CD4-positive, alpha-beta T cell treated with Interleukin-6 at 100 ng/mL for 8 hours (primary cell): ENCODE data around the gene ERAS.

Source experiments
- DNase-seq: peaks from one replicate; pipeline ENCODE4 v3.0.0-alpha.2; 2020; ENCODE audit warnings: mixed read lengths, low spot score

The ERAS gene

GRCh38 chrX:48826135-48826875 is at the start of gene ERAS:
Gene ERAS (plus strand): TSS chrX:48826513. CDS start chrX:48829124, 2,611 bp downstream.
- DNase-seq = no peak

- DNase-seq = no peak
Observed at GRCh38 chrX:48776818-48777439, 49.4 kb upstream of the ERAS start.

- DNase-seq = no peak
Observed at GRCh38 chrX:48779399-48779798, 46.9 kb upstream of the ERAS start.

- no peak for DNase-seq
Observed at GRCh38 chrX:48781705-48782104, 44.6 kb upstream of the ERAS start.

GRCh38 chrX:48782216-48782615 is 44.1 kb upstream of the ERAS start:
- DNase-seq = no peak

- DNase-seq = no peak
Observed at GRCh38 chrX:48782795-48783194, 43.5 kb upstream of the ERAS start.

- DNase-seq = no peak
Observed at GRCh38 chrX:48784726-48785125, 41.6 kb upstream of the ERAS start.

GRCh38 chrX:48785186-48785539 is 41.1 kb upstream of the ERAS start:
- no peak for DNase-seq

- no peak for DNase-seq
Observed at GRCh38 chrX:48785540-48786214, 40.6 kb upstream of the ERAS start.

GRCh38 chrX:48786341-48786800 is 39.9 kb upstream of the ERAS start, which contains the start of gene GATA1:
Gene GATA1 (plus strand): TSS chrX:48786590. CDS start chrX:48791110, 4,520 bp downstream.
- DNase-seq = no peak

GRCh38 chrX:48786825-48787504 is 39.3 kb upstream of the ERAS start:
- DNase-seq = no peak

GRCh38 chrX:48787505-48788443 is 38.5 kb upstream of the ERAS start:
- no peak for DNase-seq

- no peak for DNase-seq
Observed at GRCh38 chrX:48789366-48790220, 36.7 kb upstream of the ERAS start.

GRCh38 chrX:48790477-48790876 is 35.8 kb upstream of the ERAS start:
- DNase-seq = no peak

GRCh38 chrX:48791063-48791820 is 35.1 kb upstream of the ERAS start:
- DNase-seq = no peak

GRCh38 chrX:48792219-48792618 is 34.1 kb upstream of the ERAS start:
- DNase-seq = no peak

GRCh38 chrX:48793935-48794334 is 32.4 kb upstream of the ERAS start:
- DNase-seq = no peak

GRCh38 chrX:48794340-48794910 is 31.9 kb upstream of the ERAS start:
- DNase-seq = no peak

GRCh38 chrX:48794911-48795515 is 31.3 kb upstream of the ERAS start:
- DNase-seq = no peak
